HK-2 (cell line): Measurements from ENCODE around the gene EXO5.
A peak's percentile ranks its signal among the peaks of the same experiment; 100 is the strongest.
"Not testable (repeated sequence)": the region's sequence is repeated elsewhere in the genome, so short reads cannot be mapped to it uniquely, and the experiment has no call there.

Experiments used
- DNase-seq: peaks from one replicate; pipeline ENCODE4 v3.0.0-alpha.2; 2018; ENCODE audit not compliant: unreplicated experiment

EXO5 gene, protein sequence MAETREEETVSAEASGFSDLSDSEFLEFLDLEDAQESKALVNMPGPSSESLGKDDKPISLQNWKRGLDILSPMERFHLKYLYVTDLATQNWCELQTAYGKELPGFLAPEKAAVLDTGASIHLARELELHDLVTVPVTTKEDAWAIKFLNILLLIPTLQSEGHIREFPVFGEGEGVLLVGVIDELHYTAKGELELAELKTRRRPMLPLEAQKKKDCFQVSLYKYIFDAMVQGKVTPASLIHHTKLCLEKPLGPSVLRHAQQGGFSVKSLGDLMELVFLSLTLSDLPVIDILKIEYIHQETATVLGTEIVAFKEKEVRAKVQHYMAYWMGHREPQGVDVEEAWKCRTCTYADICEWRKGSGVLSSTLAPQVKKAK

GRCh38 chr1:40508375-40509341 lies at the start of gene EXO5:
TSS of gene EXO5 (plus strand) at chr1:40508767. CDS start at chr1:40514545, 5,778 bp downstream.
- DNase-seq: peak; percentile 84

DNA sequence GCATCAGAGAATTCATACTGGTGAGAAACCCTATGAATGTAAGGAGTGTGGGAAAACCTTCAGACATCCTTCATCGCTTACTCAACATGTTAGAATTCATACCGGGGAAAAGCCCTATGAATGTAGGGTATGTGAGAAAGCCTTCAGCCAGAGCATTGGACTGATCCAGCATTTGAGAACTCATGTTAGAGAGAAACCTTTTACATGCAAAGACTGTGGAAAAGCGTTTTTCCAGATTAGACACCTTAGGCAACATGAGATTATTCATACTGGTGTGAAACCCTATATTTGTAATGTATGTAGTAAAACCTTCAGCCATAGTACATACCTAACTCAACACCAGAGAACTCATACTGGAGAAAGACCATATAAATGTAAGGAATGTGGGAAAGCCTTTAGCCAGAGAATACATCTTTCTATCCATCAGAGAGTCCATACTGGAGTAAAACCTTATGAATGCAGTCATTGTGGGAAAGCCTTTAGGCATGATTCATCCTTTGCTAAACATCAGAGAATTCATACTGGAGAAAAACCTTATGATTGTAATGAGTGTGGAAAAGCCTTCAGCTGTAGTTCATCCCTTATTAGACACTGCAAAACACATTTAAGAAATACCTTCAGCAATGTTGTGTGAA lies 45.5 kb upstream of the EXO5 start:
- no peak for DNase-seq

GRCh38 chr1:40469327-40469726 lies 39.2 kb upstream of the EXO5 start:
- DNase-seq: no peak

DNA sequence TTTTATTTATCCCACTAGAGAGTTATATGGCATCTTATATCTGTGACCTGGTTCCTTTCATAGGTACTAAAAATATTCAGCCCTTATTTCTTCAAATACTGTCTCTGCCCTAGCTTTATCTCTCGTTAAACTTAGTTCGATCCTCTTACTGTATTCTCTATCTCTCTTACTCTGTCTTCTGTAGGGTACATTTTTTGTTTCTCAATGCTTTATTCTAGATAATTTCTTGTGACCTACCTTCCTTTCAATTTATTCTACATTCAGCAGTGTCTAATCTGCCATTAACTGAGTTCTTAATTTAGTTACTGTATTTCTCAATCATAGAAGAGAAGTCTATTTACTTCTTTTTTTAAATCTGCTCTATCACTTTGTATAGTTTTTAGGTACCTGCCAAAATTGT lies 33.3 kb upstream of the EXO5 start:
- DNase-seq: no peak

- peak; percentile 33 for DNase-seq
Measured at GRCh38 chr1:40476924-40477677, 31.5 kb upstream of the EXO5 start, which contains the start of gene ZFP69. TSS of gene ZFP69 (plus strand) at chr1:40477290. CDS start at chr1:40479362, 2,072 bp downstream.

DNA sequence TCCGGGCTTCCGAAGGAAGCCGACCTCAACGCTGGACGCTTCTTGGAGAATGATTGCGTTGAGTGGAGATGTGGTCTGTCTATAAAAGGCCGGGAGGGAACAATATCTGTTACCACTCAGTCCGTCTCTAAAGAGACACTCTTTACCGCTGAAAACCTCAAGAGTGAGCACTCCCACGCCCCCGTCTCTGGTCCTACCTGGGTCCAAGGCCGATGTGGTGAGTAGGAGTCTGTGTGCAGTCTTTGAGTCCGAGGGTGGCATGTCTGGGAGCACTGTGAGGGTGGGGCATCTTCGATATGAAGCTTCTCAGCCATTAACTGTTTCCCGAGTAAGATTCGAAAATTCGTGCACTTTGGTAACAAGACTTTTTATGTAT lies 30.9 kb upstream of the EXO5 start:
- DNase-seq: no peak

GRCh38 chr1:40478276-40478675 lies 30.3 kb upstream of the EXO5 start:
- DNase-seq: no peak

DNA sequence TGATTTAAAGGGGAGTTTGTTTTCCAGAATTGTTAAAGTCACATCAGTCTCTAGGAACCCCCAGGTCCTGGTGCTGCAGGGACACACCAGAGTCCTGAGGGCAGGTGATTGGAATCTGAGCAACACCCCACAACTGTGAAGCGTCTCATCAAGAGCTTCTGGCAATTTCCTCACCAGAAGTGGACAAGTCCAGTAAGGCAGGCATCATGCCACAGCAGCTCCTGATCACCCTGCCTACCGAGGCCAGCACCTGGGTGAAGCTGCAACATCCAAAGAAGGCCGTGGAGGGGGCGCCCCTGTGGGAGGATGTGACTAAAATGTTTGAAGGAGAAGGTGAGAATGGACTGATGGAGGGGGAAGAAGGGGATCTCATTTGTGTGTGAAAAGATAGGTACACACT lies 29.4 kb upstream of the EXO5 start:
- DNase-seq: no peak

GRCh38 chr1:40495315-40495903 lies 13.2 kb upstream of the EXO5 start:
- DNase-seq: no peak

- not testable (repeated sequence) for DNase-seq
Measured at GRCh38 chr1:40502651-40503050, 5.9 kb upstream of the EXO5 start.

DNA sequence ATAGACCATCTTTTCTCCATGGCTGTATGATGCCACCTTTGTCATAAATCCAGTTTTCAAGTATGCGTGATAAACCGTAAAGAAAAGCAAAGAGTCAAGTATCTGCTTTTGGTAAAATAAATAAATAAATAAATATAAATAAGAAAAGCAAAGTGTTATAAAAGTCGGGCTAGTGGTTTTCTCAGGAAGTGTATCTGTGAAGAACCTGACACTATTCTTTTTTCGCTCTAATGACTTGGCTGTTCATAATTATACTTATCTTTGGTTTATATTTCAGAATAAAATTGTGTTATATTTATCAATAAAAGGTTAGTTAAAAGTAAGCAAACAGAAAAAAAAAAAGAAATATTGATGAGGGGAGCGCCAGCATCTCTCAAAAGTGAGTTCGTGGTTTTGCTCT lies 594 bp upstream of the EXO5 start:
- DNase-seq: no peak

GRCh38 chr1:40519517-40519916 lies 10.9 kb downstream of the EXO5 start:
- DNase-seq: no peak

- DNase-seq: no peak
Measured at GRCh38 chr1:40530735-40531380, 22.3 kb downstream of the EXO5 start.

DNA sequence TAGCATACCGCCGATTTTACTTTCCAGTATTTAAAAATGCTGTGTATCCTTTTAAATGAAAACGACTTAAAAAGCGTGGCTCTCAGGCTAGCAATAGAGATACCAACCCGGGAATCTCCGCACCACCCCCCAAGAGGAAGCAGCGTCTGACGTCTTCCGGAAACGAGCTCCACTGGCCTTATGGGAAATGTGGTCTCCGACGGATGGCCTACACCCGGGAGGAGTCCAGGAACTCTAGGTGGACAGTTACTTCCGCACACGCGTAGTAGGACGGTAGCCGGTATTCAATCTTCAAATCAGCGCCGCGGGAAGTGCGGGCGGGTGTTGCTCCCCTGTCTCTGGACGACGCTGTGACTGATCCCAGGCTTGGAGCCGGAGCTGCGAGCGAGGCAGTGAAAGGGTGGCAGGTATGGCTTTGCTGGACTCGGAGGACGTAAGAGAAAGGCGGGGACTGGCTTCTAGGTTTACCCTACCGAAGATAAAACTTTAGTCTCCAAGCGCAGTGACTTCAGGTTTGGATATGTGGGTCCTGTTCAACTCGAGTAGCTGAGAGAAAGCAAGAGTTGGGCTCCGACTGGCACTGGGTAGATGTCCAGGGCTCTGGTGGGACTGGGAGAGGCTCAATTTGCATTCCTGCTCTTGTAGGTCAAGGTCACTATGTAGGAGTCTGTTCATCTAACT lies 23.0 kb downstream of the EXO5 start, which contains the start of gene ZNF684:
TSS of gene ZNF684 (plus strand) at position 257 of the 681 bp plus-strand sequence. CDS start 1,530 bp downstream, outside the sequence.
- peak; percentile 89 for DNase-seq

- DNase-seq: no peak
Measured at GRCh38 chr1:40532062-40532389, 23.5 kb downstream of the EXO5 start.

- DNase-seq: peak; percentile 6
Measured at GRCh38 chr1:40532844-40533424, 24.4 kb downstream of the EXO5 start.

- DNase-seq: no peak
Measured at GRCh38 chr1:40534589-40534988, 26.0 kb downstream of the EXO5 start.

DNA sequence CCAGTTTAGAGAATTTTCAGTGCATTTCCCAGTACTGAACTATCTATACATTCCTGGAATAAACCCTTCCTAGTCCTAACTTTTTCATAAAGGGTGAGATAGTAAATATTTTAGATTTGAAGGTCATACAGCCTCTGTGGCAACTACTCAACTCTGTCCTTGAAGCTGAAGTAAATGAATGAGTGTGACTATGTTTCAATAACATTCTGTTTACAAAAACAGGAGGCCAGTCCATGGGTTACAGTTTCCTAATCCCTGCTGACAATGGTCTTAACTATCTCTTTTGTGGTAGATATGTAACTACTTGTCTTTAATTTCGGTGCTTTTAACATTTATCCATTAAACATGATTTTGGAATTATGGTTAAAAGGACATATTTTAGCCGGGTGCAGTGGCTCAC lies 27.2 kb downstream of the EXO5 start:
- DNase-seq: no peak

GRCh38 chr1:40539338-40539737 lies 30.8 kb downstream of the EXO5 start:
- DNase-seq: no peak

- no peak for DNase-seq
Measured at GRCh38 chr1:40546957-40547356, 38.4 kb downstream of the EXO5 start.
